RPMI8226 (cell line): ENCODE results near the gene NRXN3.

Source experiments
- DNase-seq: peaks from one replicate; pipeline ENCODE4 v3.0.0-alpha.2; 2015

NRXN3 gene

DNA sequence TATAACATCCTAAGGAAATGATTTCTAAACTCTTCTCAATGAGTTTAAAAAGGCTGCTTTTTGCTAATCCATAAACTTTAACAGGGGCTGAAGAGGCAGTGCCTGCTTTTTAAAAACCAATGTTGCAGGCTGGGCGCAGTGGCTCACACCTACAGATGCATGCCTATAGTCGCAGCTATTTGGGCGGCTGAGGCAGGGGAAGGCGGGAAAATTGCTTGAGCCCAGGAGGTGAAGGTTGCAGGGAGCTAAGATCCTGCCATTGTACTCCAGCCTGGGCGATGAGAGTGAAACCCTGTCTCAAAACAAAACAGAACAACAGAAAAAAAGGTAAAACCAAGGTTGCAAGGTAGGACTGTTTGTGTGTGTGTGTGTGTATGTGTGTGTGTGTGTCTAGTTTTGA, 1509.9 kb downstream of the NRXN3 start:
- DNase-seq, result no peak

DNA sequence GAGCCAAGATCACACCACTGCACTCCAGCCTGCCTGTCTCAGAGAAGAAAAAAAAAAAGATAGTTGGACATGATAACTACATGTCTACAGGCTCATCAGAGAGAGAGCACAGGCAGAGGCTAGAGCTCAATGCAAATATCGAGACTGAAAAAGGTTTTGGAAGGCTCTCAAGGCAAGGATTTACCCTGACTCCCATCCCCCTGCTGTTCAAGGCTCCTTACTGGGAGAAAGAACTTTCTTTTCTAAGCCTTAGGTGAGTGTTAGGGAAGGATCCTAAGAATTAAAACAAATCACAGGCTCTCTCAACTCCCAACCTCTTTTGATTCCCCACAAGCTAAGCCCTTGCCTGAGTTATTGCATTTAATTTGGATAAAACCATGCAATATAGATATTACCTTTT, 1516.0 kb downstream of the NRXN3 start:
- no peak for DNase-seq

DNA sequence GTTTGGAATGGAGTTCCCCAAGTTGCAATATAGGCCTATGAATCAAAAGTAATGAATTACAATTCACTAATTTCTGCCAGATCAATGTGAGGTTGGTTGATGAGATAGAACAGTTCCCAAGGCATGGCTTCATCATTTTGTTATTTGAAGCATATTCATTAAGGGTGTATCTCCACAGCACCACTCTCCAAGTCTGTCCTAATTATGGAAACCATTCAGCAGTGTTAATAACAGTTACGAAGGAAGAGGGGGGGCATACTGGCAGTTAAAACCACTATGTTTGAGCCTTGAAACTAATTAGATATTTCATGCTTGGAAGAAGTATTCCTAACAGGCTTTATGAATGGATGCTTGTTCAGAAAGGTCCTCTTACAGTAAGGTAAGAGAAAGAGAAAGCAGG, 1520.8 kb downstream of the NRXN3 start:
- no peak for DNase-seq

DNA sequence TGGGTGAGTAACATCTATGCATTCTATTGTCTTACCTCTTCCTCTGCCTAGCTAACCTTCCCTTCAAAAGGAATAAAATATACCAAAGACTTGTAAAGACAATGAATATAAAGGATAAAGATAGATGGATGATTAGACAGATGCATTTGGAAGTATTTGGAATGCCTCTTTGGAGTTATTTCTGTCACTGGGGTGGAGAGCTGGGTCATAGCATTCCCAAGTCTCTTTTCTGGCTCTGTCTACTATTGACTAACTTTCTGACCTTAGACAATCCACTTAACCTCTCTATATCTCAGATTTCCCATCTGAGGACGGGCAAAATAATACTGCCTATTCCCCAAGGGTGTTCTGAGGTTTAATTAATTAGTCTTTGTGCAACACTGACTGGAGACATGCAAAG, 1523.8 kb downstream of the NRXN3 start:
- no peak for DNase-seq

DNA sequence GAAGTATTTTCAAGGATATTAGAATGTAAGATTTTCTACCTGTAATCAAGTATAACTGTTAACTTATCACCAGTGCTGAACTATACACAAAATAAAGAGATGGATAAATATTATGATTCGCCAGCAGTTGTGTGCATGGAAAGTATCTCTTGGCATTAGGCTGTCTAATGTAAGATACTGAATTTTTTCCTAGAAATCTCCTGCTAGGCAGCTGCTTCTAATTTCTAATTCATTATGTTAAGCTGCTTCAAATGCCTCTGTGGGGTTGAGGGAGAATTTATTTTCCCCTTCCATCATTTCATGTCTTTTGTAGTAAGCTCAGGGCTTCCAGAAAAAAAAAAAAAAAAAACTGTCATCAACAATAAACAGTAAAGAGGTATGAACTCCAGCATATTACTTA, 1525.1 kb downstream of the NRXN3 start:
- no peak for DNase-seq

DNA sequence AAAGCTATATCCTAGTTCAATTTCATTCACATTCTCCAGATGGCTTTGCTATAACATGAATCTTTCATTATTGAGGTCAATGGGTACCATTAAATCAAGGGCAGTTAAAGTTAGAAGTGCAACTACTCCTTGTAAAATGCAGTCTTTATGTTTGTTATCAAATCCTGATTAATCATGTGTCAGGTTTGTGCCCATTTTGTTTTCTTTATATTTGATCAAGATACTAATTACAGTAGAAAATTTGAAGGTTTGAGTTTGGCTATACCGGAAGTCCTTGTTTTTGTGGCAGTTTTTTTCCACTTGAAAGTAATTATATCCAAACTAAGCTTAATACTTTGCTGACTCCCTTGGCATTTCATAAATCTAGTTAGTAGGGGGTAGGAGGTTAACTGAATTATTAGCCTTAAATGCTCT, 1528.1 kb downstream of the NRXN3 start:
- no peak for DNase-seq

DNA sequence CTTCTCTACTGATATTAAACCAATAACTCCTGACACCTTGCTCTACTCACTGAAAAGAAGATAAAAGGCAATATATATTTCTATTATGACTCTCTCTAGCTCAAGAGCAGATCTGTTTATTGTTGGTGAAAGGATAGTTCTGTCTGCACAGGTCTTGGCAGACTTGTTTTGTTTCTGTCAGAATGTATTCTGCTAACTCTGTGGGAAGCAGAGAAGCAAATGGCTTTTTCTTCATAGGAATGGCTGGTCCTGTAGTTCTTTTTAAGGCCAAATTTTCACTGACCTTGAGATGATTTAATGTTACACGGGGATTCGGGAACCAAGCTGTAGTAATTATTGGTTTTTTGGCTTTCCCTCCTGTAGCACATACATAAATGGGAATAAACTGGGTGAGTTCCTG, 1529.0 kb downstream of the NRXN3 start:
- no peak for DNase-seq

DNA sequence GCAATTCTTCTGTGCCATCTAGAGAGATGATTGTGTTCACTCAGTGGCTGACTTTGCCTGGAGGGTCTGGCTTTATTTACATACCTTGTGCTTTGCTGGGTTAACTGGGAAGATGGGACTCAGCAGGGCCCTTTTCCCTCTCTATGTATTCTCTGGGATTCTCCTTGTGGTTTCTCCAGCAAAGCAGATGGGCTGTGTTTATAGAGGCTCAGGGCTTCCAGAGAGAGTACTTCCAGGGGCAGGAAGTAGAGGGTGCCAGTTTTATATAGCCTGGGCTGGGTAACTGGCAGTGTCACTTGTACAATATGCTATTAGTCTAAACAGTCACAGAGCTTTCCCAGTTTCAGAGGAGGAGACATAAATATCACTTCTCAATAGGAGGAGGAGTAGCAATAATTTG, 1531.2 kb downstream of the NRXN3 start:
- DNase-seq, result no peak

DNA sequence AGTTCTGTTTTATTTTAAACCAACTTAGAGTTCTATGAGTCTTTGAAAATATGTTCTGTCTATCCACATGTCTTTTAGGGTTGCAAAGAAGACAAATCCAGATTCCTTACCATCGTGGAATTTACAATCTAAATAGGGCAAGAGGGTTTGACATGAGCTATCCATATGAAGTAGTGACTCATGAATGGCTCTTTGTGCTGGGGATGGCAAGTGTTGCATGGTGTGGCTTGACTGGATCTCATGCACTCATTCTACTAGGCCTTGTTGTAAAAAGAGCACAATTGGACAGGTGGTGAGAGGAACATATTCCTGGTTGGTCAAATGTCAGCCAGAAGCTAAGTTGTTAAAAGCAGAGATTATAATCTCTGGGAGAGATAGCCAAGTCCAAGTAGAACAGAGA, 1532.0 kb downstream of the NRXN3 start:
- DNase-seq, result no peak

DNA sequence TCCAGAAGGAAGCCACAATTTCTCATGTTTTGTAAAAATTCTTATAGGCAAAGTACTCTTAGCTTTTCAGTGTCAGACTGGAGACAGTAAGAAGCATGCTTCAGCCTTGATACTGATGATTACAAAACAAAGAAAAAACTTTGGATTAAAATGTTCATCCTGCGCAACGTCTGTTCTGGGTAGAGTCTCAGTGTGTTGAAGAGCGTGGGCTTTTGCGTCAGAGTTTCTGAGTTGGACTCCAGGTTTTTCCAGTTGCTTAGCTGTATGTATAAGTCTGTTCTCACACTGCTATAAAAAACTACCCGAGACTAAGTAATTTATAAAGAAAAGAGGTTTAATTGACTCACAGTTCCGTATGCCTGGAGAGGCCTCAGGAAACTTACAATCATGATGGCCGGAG, 1533.0 kb downstream of the NRXN3 start:
- no peak for DNase-seq

DNA sequence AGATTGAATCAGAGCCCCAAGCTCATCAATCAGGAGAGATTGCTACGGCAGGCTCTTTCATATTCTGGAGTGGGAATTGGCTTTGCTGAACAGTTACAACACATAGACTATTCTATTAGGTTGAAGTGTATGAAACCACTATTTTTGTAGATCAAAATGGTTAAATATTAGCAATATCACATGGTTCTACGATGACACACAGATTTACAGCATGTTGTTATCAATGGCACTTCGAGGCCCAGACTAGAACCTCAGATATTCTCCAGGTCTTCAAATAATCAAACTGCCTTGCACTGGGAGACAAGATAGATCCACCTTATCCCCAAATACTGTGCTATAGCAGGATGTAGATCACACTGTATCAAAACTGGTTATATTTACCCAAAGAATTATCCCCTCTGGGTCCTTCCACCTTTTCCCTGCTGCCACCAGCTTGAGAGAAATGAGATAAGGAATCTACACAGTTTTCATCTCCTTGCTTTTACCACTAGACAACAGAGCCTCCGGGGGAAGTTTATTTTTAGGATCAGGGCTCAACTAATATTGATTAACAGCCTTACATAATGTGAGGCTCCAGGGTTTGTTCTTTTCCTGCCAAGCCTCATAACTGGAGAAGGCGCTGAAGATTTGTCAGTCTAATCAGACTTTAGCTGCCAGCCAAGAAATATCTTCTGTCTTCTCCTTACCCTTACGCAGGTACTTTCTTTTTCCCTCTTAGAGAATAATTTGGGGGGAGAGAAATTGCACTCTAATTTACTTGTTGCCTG, 1534.1 kb downstream of the NRXN3 start:
- no peak for DNase-seq

DNA sequence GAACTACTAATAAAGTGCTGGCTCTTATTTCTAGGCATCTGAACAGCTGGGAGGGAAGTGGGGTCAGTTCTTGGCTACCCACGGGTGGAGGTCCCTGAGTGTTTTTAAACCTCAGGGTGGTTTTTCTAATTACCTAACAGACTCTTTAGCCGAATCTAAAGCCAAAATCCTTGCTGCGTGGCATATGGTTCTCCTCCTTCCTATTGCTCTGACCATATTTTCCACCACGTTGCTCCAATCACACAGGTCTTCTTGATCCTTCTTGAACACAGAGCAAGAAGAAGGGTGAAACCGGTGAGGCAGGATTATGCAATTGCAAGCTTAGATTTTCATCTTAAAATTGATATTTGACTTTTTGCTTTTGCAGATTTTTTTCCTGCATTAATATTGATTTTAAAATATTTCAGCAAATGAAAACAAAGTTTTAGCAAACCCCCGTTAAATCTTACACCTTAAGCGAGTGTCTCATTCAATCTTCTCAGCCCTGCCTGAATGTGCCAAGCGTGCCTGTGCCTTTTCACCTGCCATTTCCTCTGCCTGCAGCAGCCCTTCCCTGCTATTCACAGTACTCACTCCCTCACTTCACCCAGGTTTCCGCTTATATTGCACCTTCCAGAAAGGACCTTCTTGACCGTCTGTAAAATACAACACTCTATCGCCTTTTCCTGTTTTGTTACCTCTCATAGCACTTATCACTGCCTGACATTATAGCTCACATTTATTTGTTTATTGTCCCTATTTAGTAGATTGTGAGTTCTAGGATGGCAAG, 1535.1 kb downstream of the NRXN3 start:
- no peak for DNase-seq

DNA sequence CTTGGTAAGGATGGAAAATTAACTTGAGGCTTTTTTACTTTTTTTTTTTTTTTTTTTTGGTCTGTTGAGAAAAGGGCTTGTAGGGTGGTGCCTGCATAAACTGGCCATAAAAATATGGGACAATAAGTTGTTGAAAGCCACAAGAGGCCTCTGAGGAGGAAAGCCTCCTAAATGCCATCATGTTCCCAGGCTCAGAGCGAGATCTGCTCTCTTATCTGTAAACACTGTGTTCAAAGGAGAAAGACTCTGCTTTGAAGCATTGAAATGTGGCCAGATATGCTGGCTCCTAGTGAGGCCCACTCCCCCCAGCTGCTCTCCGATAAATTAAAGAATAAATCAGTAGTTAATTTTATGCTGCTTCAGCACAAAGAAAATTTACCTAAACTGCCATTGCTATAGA, 1536.2 kb downstream of the NRXN3 start:
- DNase-seq, result no peak

DNA sequence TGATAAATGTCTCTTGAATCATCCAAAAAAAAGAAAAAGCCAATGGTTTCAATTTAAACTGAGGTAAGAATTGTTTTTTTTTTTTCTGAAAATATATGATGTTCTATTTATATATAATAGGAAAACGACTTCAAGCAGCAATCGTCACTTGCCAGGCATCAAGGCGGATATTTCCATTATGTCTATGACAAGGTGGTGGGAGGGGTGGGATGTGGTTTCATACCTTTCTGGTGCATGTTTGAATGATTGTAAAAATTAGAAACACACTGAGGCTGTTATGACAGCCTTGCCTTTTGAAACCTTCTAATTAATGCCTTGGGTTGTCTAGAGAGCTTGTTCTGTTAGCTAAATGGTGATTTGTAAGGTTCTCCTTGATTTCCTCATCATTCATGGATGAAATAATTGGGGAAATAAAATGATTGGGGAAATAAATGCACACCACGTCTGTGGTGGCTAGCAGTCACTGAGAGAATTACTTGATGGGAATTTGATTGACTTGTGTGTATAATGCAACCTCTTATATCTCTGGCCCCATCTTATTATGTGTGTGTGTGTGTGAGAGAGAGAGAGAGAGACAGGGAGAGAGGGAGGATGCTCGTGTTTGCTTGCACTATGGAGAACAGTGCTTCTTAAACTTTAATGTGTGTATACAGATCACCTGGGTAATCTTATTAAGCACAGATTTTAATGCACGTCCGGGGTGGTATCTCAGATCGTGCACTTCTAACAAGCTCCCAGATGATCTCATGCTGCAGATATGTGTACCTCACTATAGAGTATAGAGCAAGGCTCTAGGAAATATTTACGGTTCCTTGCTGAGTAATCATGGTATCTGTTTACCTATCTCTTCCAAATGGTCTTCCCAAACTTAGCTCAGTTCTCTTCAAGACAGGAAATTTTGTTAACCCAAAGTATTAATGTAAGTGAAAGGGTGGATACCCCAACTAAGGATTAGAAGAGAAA, 1538.5 kb downstream of the NRXN3 start:
- no peak for DNase-seq

DNA sequence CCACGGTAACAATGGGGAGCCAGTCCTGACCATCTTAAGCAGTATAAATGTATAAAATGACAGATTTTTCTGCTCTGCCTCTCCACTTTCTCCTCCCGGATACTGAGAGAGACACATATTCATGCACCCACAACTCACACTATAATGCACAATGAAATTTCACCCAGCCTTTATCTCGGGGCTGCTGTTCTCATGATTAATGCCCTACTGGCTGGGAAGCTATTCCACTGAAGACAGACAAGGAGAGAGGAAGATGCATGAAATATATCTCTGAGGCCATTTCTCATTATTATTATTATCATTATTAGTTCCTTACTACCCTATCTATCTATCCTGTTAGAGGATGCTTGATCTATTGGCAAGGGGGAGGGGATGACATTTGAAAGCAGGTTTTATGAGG, 1539.4 kb downstream of the NRXN3 start:
- DNase-seq, result no peak

DNA sequence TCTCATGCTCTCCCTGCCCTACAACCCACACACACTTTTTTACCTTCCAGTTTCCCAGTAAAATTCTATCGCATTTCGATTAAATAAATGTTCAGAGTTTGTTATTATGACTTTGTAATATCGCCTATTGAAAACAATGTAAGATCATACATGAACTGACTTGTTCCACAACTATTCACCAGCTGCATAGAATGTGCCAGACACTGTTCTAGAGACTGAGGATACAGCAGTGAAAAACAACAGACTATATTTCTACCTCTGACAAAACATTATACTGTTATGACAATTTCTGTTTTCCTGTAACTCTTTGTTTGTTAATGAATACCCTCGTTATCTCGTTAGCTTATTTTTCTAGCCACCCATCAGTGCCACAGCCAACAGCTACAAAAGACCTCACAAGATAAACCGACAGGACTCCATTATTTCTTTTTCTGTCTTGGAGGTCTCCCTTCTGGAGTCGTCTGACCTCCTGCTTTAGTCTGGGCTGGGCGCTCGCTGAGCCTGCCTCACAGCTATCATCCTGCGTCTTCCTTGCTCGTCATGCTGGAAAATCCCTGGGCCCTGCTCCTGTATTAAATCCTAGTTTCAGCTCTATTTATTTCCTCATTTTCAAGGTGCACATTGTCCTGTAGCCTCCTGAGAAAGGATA, 1542.3 kb downstream of the NRXN3 start:
- DNase-seq, result no peak

DNA sequence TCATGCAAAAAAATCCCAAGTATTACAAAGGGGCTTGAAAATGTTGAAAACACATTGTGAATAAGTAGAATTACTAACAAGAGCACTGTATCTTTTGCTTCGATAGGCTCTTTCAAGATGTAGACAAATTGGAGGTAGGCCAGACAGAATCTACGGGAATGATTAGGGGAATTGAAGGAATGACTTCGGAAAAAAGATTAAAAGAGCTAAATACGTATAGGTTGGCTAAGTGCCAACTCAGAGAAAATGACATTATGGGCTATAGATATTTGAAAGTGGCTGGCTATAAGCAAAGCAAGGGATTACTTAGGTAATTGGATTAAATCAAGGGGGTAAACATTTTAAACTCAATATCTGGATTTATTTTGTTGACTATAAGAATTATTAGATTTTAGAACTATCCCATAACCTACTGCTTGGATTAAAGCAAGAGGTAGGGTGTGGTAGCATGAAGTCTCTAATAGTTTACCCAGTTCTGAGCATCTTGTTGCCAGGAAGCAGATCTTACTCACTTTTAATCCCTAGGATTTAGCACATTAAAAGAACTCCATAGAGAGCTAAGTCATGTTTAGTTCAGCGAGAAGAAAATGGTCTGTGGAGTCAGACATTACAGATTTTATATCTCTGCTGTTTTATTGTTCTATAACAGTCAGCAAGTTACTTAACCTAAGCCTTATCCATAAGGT, 1551.4 kb downstream of the NRXN3 start:
- no peak for DNase-seq

DNA sequence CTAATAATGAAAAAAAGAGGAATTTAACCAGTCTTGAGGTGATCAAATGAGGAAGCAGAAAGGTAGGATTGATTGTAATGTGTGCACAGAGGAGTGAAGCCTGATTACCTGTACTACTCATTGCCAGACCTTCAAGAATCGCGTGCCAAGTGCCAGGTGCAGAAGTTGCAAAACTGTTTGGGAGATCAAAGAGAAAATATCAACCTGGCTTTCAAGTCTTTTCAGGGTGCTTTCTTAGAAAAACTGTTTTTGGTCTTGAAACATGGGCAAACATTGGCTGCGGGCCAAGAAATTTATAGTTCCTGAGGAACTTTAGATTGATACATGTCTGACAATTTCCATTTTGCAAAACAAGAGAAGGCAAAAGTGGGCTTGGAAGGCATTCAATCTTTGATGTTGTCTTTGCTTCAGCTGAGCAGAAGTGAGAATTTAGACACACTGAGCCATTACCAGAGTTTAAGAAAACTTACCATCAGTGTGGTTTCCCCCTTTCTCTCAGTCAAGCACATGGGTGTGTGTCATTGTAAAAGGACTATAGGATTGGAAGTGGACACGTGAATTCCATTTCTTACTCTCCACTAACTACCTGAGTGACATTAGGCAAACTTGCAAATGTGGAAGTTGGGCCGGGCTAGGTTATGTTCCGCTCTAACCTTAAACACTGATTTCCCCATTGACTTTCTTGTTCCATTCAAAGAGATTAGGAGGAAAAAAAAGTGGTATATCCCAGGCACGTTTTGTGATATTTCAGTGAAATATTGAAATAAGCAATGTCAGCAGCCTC, 1555.0 kb downstream of the NRXN3 start:
- no peak for DNase-seq

DNA sequence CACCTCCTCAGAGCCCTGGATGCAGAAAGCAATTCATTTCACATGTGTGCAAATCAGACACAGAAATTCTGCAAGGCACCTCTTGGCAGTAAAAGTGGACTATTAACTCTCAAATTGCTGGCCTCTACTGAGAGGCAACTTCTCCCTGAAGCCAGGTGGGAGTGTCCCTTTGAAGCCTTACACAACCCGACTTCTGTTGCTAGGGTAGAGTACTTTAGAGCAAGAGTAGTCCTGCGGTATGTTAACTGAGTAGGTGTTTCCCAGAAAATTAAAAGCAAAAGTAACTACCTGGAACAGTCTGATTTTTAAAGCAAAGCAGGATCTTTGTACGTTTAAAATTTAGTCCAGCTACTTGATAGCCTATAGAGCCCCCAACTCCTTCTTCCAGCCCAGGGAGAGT, 1557.7 kb downstream of the NRXN3 start:
- DNase-seq, result no peak

DNA sequence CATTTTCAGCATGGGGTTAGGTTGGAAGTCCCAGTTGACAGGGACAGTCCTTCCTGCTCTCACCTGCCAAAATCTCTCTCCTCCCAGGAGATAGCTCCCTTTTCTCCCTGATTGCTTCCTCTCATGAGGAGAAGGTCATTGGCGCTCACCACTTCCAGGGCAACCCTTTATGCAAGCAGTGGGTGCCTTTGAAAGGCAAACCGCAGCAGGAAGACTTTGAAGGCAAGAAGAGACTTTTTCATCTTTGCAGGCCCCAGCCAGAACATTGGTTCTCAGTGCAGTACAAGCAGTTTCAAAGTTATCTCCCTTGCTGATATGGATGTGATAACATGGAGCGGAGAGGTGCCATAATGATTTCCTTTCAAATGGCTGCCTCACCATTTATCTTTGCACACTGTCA, 1558.2 kb downstream of the NRXN3 start:
- DNase-seq, result no peak

DNA sequence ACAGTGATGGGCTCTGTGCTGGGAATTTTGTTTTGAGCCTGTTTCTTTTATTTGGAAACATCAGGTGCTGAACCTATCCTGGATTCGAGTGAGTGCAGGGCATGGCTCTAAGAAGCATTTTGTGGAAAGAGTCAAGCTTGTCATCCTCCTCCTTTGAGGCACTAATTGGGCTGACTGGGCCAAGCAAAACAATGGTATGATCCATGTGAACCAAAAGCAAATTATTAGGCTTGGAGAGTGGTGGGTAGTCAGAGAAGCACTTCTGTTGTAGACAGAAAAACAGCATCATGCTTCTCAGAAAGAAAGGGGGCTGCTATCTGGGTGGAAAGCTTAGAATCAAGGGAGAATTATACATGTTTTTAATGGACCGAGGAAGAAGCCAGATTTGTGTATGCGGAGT, 1559.6 kb downstream of the NRXN3 start:
- no peak for DNase-seq
